Right renal pelvis (tissue), 4 donors: ENCODE results near the gene C4A. TPM values are rescaled to one million over a fixed set of nuclear protein-coding genes. Genes with fewer than 3 reads are reported as not detected.
A peak's percentile ranks its signal among the peaks of the same experiment; 100 is the strongest.
"Not testable (repeated sequence)": the region's sequence is repeated elsewhere in the genome, so short reads cannot be mapped to it uniquely, and the experiment has no call there.

Experiments
- DNase-seq, 4 donors: peaks; one replicate each; pipeline ENCODE4 v3.0.0-alpha.2; 2013; ENCODE audit warnings: low read depth in 4 of 4, low spot score in 3 of 4, missing footprints in 1 of 4
- polyA plus RNA-seq, 4 donors: library from polyadenylated mRNA; unstranded; fragments of 120-200 nt; gene quantifications; one replicate each; pipeline ENCODE4 v1.2.1, GENCODE V29; 2013; ENCODE audit not compliant: insufficient read length in 4 of 4

Gene C4A
- 10 to 100 TPM; 11.1 to 23.7 (median 14.7) TPM for polyA plus RNA-seq

GRCh38 chr6:31981744-31982143 is at the start of gene C4A:
Gene C4A, plus strand, starts transcription at chr6:31982057. Its CDS starts 51 bp downstream, at chr6:31982108.
- not testable (repeated sequence) for DNase-seq

DNA sequence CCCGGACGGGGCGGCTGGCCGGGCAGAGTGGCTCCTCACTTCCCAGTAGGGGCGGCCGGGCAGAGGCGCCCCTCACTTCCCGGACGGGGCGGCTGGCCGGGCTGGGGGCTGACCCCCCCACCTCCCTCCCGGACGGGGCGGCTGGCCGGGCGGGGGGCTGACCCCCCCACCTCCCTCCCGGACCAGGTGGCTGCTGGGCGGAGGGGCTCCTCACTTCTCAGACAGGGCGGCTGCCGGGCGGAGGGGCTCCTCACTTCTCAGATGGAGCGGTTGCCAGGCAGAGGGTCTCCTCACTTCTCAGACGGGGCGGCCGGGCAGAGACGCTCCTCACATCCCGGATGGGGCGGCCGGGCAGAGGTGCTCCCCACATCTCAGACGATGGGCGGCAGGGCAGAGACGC is 49.7 kb upstream of the C4A start:
- DNase-seq, result not testable (repeated sequence)

- DNase-seq, result no peak
These were observed 48.3 kb upstream of the C4A start for GRCh38 chr6:31933537-31933936.

DNA sequence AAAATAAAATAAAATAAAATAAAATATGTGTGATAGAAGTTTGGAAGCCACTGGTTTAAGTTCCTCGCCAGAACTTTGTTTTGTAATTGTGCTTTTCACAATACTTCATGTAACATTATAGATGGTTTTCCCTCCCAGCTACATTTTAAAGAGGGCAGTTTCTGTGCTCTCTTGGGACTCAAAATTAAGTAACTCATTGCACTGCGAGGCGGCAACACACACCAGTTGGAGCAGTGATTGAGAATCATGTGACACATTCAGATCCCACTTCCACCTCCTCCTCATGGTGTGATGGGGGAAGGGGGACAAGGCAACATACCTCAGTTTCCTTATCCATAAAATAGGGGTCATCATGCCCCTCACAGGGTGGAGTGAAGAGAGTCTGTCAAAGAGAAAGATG is 46.8 kb upstream of the C4A start:
- no peak for DNase-seq

GRCh38 chr6:31935823-31936222 is 46.0 kb upstream of the C4A start:
- no peak for DNase-seq

- DNase-seq, result no peak
These were observed 41.6 kb upstream of the C4A start for GRCh38 chr6:31940256-31940664.

GRCh38 chr6:31943742-31944141 is 38.1 kb upstream of the C4A start:
- no peak for DNase-seq

GRCh38 chr6:31945154-31945506 is 36.7 kb upstream of the C4A start:
- no peak for DNase-seq

GRCh38 chr6:31945507-31946369 is 36.1 kb upstream of the C4A start, which contains the start of gene CFB:
Gene CFB, plus strand, starts transcription at chr6:31946095. Its CDS starts 127 bp downstream, at chr6:31946222.
- no peak for DNase-seq

- no peak for DNase-seq
These were observed 35.4 kb upstream of the C4A start for GRCh38 chr6:31946370-31946885.

DNA sequence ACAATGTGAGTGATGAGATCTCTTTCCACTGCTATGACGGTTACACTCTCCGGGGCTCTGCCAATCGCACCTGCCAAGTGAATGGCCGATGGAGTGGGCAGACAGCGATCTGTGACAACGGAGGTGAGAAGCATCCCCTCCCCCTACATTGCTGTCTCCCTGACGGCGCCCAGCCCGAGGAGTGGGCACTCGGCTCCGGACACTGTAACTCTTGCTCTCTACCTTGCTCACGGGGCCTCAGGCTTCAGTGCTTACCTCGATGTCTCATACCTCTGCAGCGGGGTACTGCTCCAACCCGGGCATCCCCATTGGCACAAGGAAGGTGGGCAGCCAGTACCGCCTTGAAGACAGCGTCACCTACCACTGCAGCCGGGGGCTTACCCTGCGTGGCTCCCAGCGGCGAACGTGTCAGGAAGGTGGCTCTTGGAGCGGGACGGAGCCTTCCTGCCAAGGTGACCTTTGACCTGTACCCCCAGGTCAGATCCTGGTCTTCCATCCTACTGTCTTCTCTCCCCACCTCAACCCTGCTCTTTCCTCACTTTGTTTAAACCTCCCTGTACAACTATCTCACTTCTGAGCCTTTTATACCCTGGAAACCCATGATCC is 34.7 kb upstream of the C4A start:
- DNase-seq, result no peak

- no peak for DNase-seq
These were observed 34.0 kb upstream of the C4A start for GRCh38 chr6:31947864-31948263.

- DNase-seq, result no peak
These were observed 33.6 kb upstream of the C4A start for GRCh38 chr6:31948306-31948705.

- no peak for DNase-seq
These were observed 33.0 kb upstream of the C4A start for GRCh38 chr6:31948753-31949413.

- DNase-seq, result no peak
These were observed 31.8 kb upstream of the C4A start for GRCh38 chr6:31949926-31950548.

DNA sequence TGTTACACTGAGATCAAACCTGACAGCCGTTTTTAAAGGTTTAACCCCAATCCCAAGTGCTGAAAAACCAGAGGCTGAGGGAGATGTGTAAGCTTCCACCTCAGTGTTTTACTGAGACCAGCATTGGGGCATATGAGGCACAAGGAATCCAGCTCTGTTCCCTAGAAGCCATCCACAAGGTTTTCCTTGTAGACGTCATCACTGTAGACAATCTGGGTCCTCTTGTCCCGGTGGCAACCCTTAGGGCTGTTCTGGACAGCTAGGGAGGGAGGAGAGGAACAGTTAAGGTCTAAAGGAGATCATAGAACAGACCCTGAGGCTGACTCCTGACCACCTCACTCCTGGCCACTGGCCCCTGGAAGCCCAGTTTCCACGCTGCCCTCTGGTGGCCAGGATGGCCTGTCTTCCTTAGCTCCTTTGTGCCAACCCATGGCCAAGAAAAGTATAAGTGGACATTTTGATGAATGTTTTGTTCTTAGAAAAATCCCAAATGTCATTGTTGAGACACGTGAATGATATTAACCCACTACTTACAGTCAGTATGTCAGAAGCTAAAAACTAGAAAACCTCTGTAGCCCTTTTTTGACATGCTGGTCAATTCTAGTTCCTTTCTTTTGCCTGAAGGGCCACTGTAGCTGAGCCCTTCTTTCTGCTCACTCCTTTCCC is 29.6 kb upstream of the C4A start:
- DNase-seq, result peak in 1 of 4 donors; percentile 34

DNA sequence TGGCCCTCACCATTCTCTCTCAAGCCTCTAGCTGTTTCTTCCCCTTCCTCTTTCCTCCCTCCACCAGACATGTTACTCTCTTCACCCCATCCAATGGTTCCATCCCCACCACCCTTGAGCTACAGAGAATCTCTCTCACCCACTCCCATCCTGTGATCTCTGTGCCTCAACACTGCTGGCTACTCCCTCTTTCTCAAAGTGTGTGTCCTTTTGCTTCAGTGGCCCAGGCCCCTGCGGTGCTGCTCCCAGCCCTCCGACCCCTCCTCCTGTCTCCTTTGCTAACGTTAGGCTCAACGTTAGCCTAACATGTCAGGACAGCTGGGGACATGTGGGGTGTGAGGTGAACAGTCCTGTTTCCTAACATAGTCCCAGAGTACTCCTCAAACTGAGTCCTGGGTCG is 29.0 kb upstream of the C4A start:
- DNase-seq, result no peak

- no peak for DNase-seq
These were observed 27.3 kb upstream of the C4A start for GRCh38 chr6:31954511-31954910.

- no peak for DNase-seq
These were observed 25.1 kb upstream of the C4A start for GRCh38 chr6:31956796-31957195.

DNA sequence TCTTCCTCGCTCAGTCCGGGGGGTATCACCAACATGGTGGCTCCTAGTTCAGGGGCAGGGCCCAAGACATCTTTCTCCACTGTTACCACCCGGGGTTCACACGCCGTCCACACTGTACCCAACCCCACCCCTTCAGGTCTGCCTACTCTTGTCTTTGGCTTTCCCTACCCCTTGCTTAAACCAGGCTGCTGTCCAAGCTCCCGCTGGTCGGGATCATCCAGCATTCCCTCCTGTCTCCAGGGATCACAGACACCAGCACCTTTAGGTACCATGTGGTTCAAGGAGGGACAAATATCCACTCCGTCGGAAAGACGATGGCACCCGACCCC is 23.5 kb upstream of the C4A start:
- DNase-seq, result no peak
